Liver (tissue), 9 donors: ENCODE data around the gene RSRC2. TPM values are rescaled to one million over a fixed set of nuclear protein-coding genes. Genes with fewer than 3 reads are reported as not detected.
A peak's percentile ranks its signal among the peaks of the same experiment; 100 is the strongest.

Experiments used
- DNase-seq: peaks from one replicate; pipeline ENCODE4 v3.0.0-alpha.2; 2017; ENCODE audit warnings: low spot score
- H3K27ac ChIP-seq, 2 donors: one replicate each; pipeline ENCODE4 v1.7.0; 2013; ENCODE audit warnings: inconsistent platforms in 2 of 2, low read length in 2 of 2, control low read depth in 1 of 2, low read depth in 1 of 2, mild to moderate bottlenecking in 1 of 2
- H3K27me3 ChIP-seq, 4 donors: one replicate each; pipeline versions ENCODE4 v1.6.1 to v1.7.0; 2013; ENCODE audit warnings: low read length in 3 of 4, inconsistent platforms in 1 of 4, mild to moderate bottlenecking in 1 of 4, moderate library complexity in 1 of 4; ENCODE audit not compliant: control insufficient read depth in 4 of 4, insufficient read depth in 4 of 4
- H3K36me3 ChIP-seq, 4 donors: one replicate each; pipeline versions ENCODE4 v1.6.1 to v1.7.0; 2013; ENCODE audit warnings: low read length in 3 of 4, mild to moderate bottlenecking in 3 of 4, low read depth in 1 of 4, moderate library complexity in 1 of 4; ENCODE audit not compliant: control insufficient read depth in 4 of 4, insufficient read depth in 3 of 4
- H3K4me1 ChIP-seq, 4 donors: one replicate each; pipeline versions ENCODE4 v1.6.1 to v1.7.0; 2013; ENCODE audit warnings: low read length in 3 of 4, mild to moderate bottlenecking in 3 of 4, moderate library complexity in 1 of 4; ENCODE audit not compliant: control insufficient read depth in 4 of 4, insufficient read depth in 4 of 4
- H3K4me3 ChIP-seq, 3 donors: one replicate each; pipeline versions ENCODE4 v1.6.1 to v1.7.0; 2013; ENCODE audit warnings: low read length in 3 of 3, control low read depth in 1 of 3, low read depth in 1 of 3, mild to moderate bottlenecking in 1 of 3
- H3K9ac ChIP-seq, 2 donors: one replicate each; pipeline ENCODE4 v1.7.0; 2013; ENCODE audit warnings: low read length in 2 of 2, mild to moderate bottlenecking in 2 of 2, moderate library complexity in 2 of 2, control low read depth in 1 of 2, low read depth in 1 of 2
- H3K9me3 ChIP-seq, 4 donors: one replicate each; pipeline versions ENCODE4 v1.6.1 to v1.7.0; 2013; ENCODE audit warnings: low read length in 3 of 4; ENCODE audit not compliant: control insufficient read depth in 4 of 4
- CTCF ChIP-seq: fragments of 150-350 bp; IDR thresholded peaks from 2 replicates; pipeline ENCODE4 v1.5.1; 2017; ENCODE audit warnings: improper control_type of control experiment, low read depth, low read length; ENCODE audit not compliant: missing input control
- EGR1 ChIP-seq, 2 donors: IDR thresholded peaks; 2 replicates each; pipeline ENCODE4 v1.6.1; 2016 to 2018; ENCODE audit warnings: antibody characterized with exemption in 2 of 2, low read depth in 2 of 2
- FOXA2 ChIP-seq: IDR thresholded peaks from 2 replicates; pipeline ENCODE4 v1.6.1; 2016; ENCODE audit warnings: antibody characterized with exemption
- GABPA ChIP-seq, 2 donors: IDR thresholded peaks in 1 of 2; conservative IDR thresholded peaks in 1 of 2; 2 replicates each; pipeline ENCODE4 v1.6.1; 2016; ENCODE audit warnings: antibody characterized with exemption in 2 of 2, mild to moderate bottlenecking in 1 of 2, moderate library complexity in 1 of 2
- HNF4A ChIP-seq, 2 donors: conservative IDR thresholded peaks; 2 replicates each; pipeline ENCODE4 v1.6.1; 2016; ENCODE audit warnings: antibody characterized with exemption in 2 of 2, mild to moderate bottlenecking in 2 of 2
- HNF4G ChIP-seq: IDR thresholded peaks from 2 replicates; pipeline ENCODE4 v1.6.1; 2016; ENCODE audit warnings: antibody characterized with exemption
- JUND ChIP-seq, 2 donors: IDR thresholded peaks; 2 replicates each; pipeline ENCODE4 v1.6.1; 2016; ENCODE audit warnings: antibody characterized with exemption in 2 of 2
- RAD21 ChIP-seq, 2 donors: IDR thresholded peaks; 2 replicates each; pipeline ENCODE4 v1.6.1; 2016; ENCODE audit warnings: antibody characterized with exemption in 2 of 2, mild to moderate bottlenecking in 2 of 2
- RXRA ChIP-seq, 2 donors: IDR thresholded peaks; 2 replicates each; pipeline ENCODE4 v1.6.1; 2017 to 2018; ENCODE audit warnings: antibody characterized with exemption in 2 of 2, mild to moderate bottlenecking in 1 of 2
- SP1 ChIP-seq: IDR thresholded peaks from 2 replicates; pipeline ENCODE4 v1.6.1; 2018; ENCODE audit warnings: antibody characterized with exemption, mild to moderate bottlenecking
- TAF1 ChIP-seq: conservative IDR thresholded peaks from 2 replicates; pipeline ENCODE4 v1.6.1; 2016; ENCODE audit warnings: antibody characterized with exemption, mild to moderate bottlenecking
- YY1 ChIP-seq: IDR thresholded peaks from 2 replicates; pipeline ENCODE4 v1.6.1; 2016; ENCODE audit warnings: antibody characterized with exemption, mild to moderate bottlenecking
- WGBS: extraction: QIAGEN DNeasy Blood & Tissue Kit; methylation state at CpG from one replicate; pipeline ENCODE4 v1.1.7; 2013; 5-methylcytosine and 5-hydroxymethylcytosine counted together
- polyA plus RNA-seq, 2 donors: library from polyadenylated mRNA; stranded (reverse) in 1 of 2; unstranded in 1 of 2; fragments of 200-250 nt in 1 of 2; fragments of >200 nt in 1 of 2; fragmentation: Nextera tagmentation in 1 of 2; extraction: Ambion mirVana in 1 of 2; gene quantifications; one replicate each; pipeline versions ENCODE4 v1.2.1 to v1.2.3, GENCODE V29; 2013 to 2015
- total RNA-seq, 2 donors: library from RNA; depleted of rRNA; stranded (reverse); fragments of >200 nt; gene quantifications; one replicate each; pipeline ENCODE4 v1.2.3, GENCODE V29; 2014
- TF ChIP-seq, protein P1 (sequence below): IDR thresholded peaks from 2 replicates; pipeline ENCODE4 v1.6.1; 2016; ENCODE audit warnings: antibody characterized with exemption
- TF ChIP-seq, protein P2 (sequence below): IDR thresholded peaks from 2 replicates; pipeline ENCODE4 v1.6.1; 2016; ENCODE audit warnings: antibody characterized with exemption, mild to moderate bottlenecking
- TF ChIP-seq, protein P3 (sequence below): IDR thresholded peaks from 2 replicates; pipeline ENCODE4 v1.6.1; 2016; ENCODE audit warnings: antibody characterized with exemption
- donor health status: healthy.
- donor health status: healthy.
- donor health status: healthy.
- donor health status: healthy.
- donor health status: healthy.

The RSRC2 gene
- total and polyA plus RNA-seq, 4 donors, result 15.5 to 31.4 (median 25.7) TPM

DNA sequence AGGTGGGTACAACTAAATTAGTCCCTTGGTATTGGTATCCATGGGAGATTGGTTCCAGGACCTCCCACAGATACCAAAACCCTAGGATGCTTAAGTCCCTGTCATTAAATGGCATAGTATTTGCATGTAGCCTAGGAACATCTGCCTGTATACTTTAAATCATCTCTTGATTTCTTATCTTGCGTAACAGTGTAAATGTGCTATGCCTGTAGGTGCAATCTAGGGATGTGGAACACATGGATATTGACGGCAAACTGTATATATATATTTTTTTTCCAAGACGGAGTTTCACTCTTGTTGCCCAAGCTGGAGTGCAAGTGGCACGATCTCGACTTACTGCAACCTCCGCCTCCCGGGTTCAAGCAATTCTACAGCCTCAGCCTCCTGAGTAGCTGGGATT is 1.8 kb upstream of the RSRC2 start:
- Histone ChIP-seq H3K4me3 (no peak overlapping the region), H3K27ac (no peak overlapping the region), H3K4me1 (peaks cover 0 to 27% (median 23%) of the 10 kb centered on the region in 4 donors), H3K9me3 (no peaks in the 10 kb centered on the region), H3K9ac (no peak overlapping the region), H3K27me3 (no peaks in the 10 kb centered on the region), H3K36me3 (peaks cover 0 to 3% (median under 1%) of the 10 kb centered on the region in 4 donors)
- TF ChIP-seq EGR1 (IDR thresholded peaks at IDR 0.05; ENCODE audit: low read depth in 2 of 2) (no peak), RAD21 (IDR thresholded peaks at IDR 0.05) (no peak), GABPA (IDR thresholded peaks at IDR 0.05 in 1 of 2, conservative IDR thresholded peaks at IDR 0.05 in 1 of 2) (no peak), RXRA (IDR thresholded peaks at IDR 0.05) (no peak)
- WGBS, result 95% methylated on average over 7 of the region's 7 CpGs
- no peak for DNase-seq

GRCh38 chr12:122527478-122527944 is 775 bp upstream of the RSRC2 start:
- Histone ChIP-seq H3K4me3 (peak overlapping the region; percentile 59 to 84 (median 84)), H3K36me3 (peaks cover 0 to 3% (median under 1%) of the 10 kb centered on the region in 4 donors), H3K27me3 (no peaks in the 10 kb centered on the region), H3K27ac (peak overlapping the region in 1 of 2 donors; percentile 98), H3K9me3 (no peaks in the 10 kb centered on the region), H3K4me1 (peaks cover 0 to 34% (median 28%) of the 10 kb centered on the region in 4 donors), H3K9ac (peak overlapping the region; percentile 51 to 66)
- under 1% methylated on average over 21 of the region's 21 CpGs for WGBS
- no peak for DNase-seq
- no peak for TF ChIP-seq RXRA (IDR thresholded peaks at IDR 0.05)
- no peak for TF ChIP-seq JUND (IDR thresholded peaks at IDR 0.05)
- TF ChIP-seq, protein P1, sequence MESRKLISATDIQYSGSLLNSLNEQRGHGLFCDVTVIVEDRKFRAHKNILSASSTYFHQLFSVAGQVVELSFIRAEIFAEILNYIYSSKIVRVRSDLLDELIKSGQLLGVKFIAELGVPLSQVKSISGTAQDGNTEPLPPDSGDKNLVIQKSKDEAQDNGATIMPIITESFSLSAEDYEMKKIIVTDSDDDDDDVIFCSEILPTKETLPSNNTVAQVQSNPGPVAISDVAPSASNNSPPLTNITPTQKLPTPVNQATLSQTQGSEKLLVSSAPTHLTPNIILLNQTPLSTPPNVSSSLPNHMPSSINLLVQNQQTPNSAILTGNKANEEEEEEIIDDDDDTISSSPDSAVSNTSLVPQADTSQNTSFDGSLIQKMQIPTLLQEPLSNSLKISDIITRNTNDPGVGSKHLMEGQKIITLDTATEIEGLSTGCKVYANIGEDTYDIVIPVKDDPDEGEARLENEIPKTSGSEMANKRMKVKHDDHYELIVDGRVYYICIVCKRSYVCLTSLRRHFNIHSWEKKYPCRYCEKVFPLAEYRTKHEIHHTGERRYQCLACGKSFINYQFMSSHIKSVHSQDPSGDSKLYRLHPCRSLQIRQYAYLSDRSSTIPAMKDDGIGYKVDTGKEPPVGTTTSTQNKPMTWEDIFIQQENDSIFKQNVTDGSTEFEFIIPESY, result no peak
- TF ChIP-seq, protein P2, sequence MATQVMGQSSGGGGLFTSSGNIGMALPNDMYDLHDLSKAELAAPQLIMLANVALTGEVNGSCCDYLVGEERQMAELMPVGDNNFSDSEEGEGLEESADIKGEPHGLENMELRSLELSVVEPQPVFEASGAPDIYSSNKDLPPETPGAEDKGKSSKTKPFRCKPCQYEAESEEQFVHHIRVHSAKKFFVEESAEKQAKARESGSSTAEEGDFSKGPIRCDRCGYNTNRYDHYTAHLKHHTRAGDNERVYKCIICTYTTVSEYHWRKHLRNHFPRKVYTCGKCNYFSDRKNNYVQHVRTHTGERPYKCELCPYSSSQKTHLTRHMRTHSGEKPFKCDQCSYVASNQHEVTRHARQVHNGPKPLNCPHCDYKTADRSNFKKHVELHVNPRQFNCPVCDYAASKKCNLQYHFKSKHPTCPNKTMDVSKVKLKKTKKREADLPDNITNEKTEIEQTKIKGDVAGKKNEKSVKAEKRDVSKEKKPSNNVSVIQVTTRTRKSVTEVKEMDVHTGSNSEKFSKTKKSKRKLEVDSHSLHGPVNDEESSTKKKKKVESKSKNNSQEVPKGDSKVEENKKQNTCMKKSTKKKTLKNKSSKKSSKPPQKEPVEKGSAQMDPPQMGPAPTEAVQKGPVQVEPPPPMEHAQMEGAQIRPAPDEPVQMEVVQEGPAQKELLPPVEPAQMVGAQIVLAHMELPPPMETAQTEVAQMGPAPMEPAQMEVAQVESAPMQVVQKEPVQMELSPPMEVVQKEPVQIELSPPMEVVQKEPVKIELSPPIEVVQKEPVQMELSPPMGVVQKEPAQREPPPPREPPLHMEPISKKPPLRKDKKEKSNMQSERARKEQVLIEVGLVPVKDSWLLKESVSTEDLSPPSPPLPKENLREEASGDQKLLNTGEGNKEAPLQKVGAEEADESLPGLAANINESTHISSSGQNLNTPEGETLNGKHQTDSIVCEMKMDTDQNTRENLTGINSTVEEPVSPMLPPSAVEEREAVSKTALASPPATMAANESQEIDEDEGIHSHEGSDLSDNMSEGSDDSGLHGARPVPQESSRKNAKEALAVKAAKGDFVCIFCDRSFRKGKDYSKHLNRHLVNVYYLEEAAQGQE, result no peak
- TF ChIP-seq, protein P3, sequence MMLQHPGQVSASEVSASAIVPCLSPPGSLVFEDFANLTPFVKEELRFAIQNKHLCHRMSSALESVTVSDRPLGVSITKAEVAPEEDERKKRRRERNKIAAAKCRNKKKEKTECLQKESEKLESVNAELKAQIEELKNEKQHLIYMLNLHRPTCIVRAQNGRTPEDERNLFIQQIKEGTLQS, result no peak
- no peak for TF ChIP-seq SP1
- no peak for TF ChIP-seq FOXA2
- TF ChIP-seq RAD21 (IDR thresholded peaks at IDR 0.05), result no peak
- TF ChIP-seq TAF1, result no peak
- no peak for TF ChIP-seq GABPA (IDR thresholded peaks at IDR 0.05 in 1 of 2, conservative IDR thresholded peaks at IDR 0.05 in 1 of 2)
- no peak for TF ChIP-seq CTCF
- TF ChIP-seq YY1, result no peak
- TF ChIP-seq EGR1 (IDR thresholded peaks at IDR 0.05; ENCODE audit: low read depth in 2 of 2), result no peak
- TF ChIP-seq HNF4G, result no peak
- TF ChIP-seq HNF4A (conservative IDR thresholded peaks at IDR 0.05), result no peak
